GM23248 (cell line): Measurements from ENCODE around the gene PSG11. TPM values are rescaled to one million over a fixed set of nuclear protein-coding genes. Genes with fewer than 3 reads are reported as not detected.
"Not testable (repeated sequence)": the region's sequence is repeated elsewhere in the genome, so short reads cannot be mapped to it uniquely, and the experiment has no call there.

Source experiments
- DNase-seq: peaks from one replicate; pipeline ENCODE4 v3.0.0-alpha.2; 2015
- H2AFZ ChIP-seq: fragments of 200-600 bp; sonication (generic); 2 replicates; pipeline ENCODE4 v1.6.1; 2016; ENCODE audit warnings: antibody characterized with exemption
- H3F3A ChIP-seq: fragments of 200-600 bp; sonication (generic); 2 replicates; pipeline ENCODE4 v1.6.1; 2016; ENCODE audit warnings: mild to moderate bottlenecking, antibody characterized with exemption, mixed run types; ENCODE audit not compliant: insufficient read depth
- H3K27ac ChIP-seq: fragments of 200-600 bp; sonication (generic); 2 replicates; pipeline ENCODE4 v1.5.1; 2016; ENCODE audit warnings: mild to moderate bottlenecking
- H3K27me3 ChIP-seq: fragments of 200-600 bp; sonication (generic); replicated peaks from 2 replicates; pipeline ENCODE4 v1.6.1; 2016; ENCODE audit warnings: mild to moderate bottlenecking; ENCODE audit not compliant: insufficient read depth
- H3K36me3 ChIP-seq: fragments of 200-600 bp; sonication (generic); 2 replicates; pipeline ENCODE4 v1.6.1; 2016; ENCODE audit warnings: low read depth, mild to moderate bottlenecking
- H3K4me1 ChIP-seq: fragments of 200-600 bp; sonication (generic); 2 replicates; pipeline ENCODE4 v1.6.1; 2016; ENCODE audit warnings: mild to moderate bottlenecking; ENCODE audit not compliant: insufficient read depth
- H3K4me2 ChIP-seq: fragments of 200-600 bp; sonication (generic); one replicate; pipeline ENCODE4 v1.6.1; 2016; ENCODE audit warnings: mild to moderate bottlenecking; ENCODE audit not compliant: unreplicated experiment
- H3K4me3 ChIP-seq: fragments of 200-600 bp; sonication (generic); 2 replicates; pipeline ENCODE4 v1.5.1; 2016; ENCODE audit warnings: mild to moderate bottlenecking
- H3K79me2 ChIP-seq: fragments of 200-600 bp; sonication (generic); 2 replicates; pipeline ENCODE4 v1.6.1; 2016; ENCODE audit warnings: mild to moderate bottlenecking; ENCODE audit not compliant: insufficient read depth
- H3K9ac ChIP-seq: fragments of 200-600 bp; sonication (generic); 2 replicates; pipeline ENCODE4 v1.6.1; 2016; ENCODE audit warnings: mild to moderate bottlenecking
- H3K9me2 ChIP-seq: fragments of 200-600 bp; sonication (generic); 2 replicates; pipeline ENCODE4 v1.6.1; 2016; ENCODE audit warnings: mixed run types, mild to moderate bottlenecking, moderate library complexity; ENCODE audit not compliant: insufficient read depth
- H3K9me3 ChIP-seq: fragments of 200-600 bp; sonication (generic); one replicate; pipeline ENCODE4 v1.6.1; 2017; ENCODE audit warnings: low read depth
- H4K20me1 ChIP-seq: fragments of 200-600 bp; sonication (generic); 2 replicates; pipeline ENCODE4 v1.6.0; 2016; ENCODE audit not compliant: insufficient read depth
- EZH2 ChIP-seq: fragments of 200-600 bp; sonication (generic); IDR thresholded peaks from 2 replicates; pipeline ENCODE4 v1.6.1; 2018; ENCODE audit warnings: antibody characterized with exemption, mild to moderate bottlenecking; ENCODE audit not compliant: insufficient read depth, poor library complexity, severe bottlenecking
- EZH2phosphoT487 ChIP-seq: fragments of 200-600 bp; sonication (generic); IDR thresholded peaks from 2 replicates; pipeline ENCODE4 v1.6.1; 2018; ENCODE audit warnings: antibody characterized with exemption, moderate library complexity, mild to moderate bottlenecking, low read depth; ENCODE audit not compliant: insufficient read depth
- WGBS, 2 experiments: methylation state at CpG; one replicate each; pipeline ENCODE4 v1.1.6; 2015 to 2017; ENCODE audit warnings: low lambda C conversion rate in 2 of 2, low coverage in 1 of 2; ENCODE audit errors: missing lambda C conversion rate in 2 of 2; 5-methylcytosine and 5-hydroxymethylcytosine counted together
- in situ Hi-C: fragments of 300-500 bp; cut with MboI; formaldehyde crosslinking; loops from 2 replicates; pipeline ENCODE4 v1.15.0; 2020
- polyA plus RNA-seq: library from polyadenylated mRNA; unstranded; fragments of >200 nt; fragmentation: Nextera tagmentation; extraction: Ambion mirVana; gene quantifications from 2 replicates; pipeline ENCODE4 v1.2.1, GENCODE V29; 2016
- total RNA-seq: library from RNA; depleted of rRNA; stranded (reverse); fragments of >200 nt; shearing (Covaris generic); gene quantifications from 2 replicates; pipeline ENCODE4 v1.2.3, GENCODE V29; 2014

Gene PSG11
- total and polyA plus RNA-seq, 2 experiments from 2014 or later: 0.36 TPM; not detected in 1

DNA sequence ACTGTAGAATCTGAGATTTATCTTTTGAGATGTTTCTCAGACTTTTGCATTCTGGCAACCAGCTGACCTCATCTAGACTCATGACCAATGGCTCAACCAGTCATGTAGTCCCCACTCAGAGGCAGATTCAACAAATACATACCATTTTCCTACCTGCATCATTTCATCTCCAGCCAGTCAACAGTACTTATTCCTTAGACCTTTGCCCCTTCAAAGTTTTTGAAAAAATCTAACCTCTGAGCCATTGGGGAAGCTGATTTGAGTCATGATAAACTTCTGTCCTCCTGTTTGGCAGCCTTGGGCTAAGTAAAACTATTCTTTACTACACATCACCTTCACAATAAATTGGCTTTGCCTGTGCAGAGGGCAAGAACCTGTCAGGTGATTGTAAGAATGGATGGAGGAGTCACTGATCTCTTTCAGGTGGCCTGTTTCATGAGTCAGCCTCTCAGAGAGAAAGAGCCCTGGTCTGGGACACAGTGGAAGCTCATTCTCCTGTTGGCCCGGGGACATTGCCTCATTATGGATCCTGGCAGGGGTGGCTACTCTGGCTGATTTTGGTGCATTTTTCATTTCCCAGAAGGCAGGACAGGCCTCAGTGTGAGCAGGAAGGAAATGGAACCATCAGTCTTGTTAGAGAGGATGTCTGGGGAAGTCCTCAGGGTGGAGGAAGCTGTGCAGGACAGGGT, 17.4 kb upstream of the PSG11 start:
- H3K4me3 ChIP-seq, H4K20me1 ChIP-seq, H3K9me3 ChIP-seq, DNase-seq, H3F3A ChIP-seq, H3K4me2 ChIP-seq, H3K27ac ChIP-seq, H3K4me1 ChIP-seq, H2AFZ ChIP-seq, H3K79me2 ChIP-seq, H3K9me2 ChIP-seq, H3K27me3 ChIP-seq, in situ Hi-C loops, H3K36me3 ChIP-seq, H3K9ac ChIP-seq: not testable (repeated sequence)
- 87 to 95% methylated on average over 1 of the region's 1 CpG for WGBS, 2 experiments

DNA sequence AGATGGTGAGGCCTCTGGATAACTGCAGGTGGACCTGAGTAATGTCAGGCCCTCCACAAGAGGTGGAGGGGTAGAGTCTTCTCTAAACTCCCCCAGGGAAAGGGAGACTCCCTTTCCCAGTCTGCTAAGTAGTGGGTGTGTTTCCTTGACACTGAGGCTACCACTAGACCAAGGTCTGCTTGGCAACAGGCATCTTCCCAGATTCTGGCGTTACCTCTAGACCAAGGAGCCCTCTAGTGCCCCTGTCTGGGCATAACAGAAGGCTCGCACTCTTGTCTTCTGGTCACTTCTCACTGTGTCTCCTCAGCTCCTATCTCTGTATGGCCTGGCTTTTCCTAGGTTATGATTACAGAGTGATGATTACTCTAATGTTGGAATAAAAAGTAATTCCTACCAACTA, 5.4 kb upstream of the PSG11 start:
- H3K9me3 ChIP-seq: not testable (repeated sequence)
- DNase-seq: peak; percentile 59

GRCh38 chr19:43028866-43029265, 2.6 kb upstream of the PSG11 start:
- Histone ChIP-seq H3K4me2 (no peak overlapping the region), H3K79me2 (no peaks in the 10 kb centered on the region), H3K4me1 (peaks cover 11% of the 10 kb centered on the region), H3F3A (0 out of 2 replicates have a peak, but pooled peaks cover 2% of the 10 kb centered on the region), H3K27ac (no peak overlapping the region), H2AFZ (no peak overlapping the region), H3K4me3 (no peak overlapping the region), H3K36me3 (no peaks in the 10 kb centered on the region), H3K27me3 (no peaks in the 10 kb centered on the region), H4K20me1 (no peaks in the 10 kb centered on the region), H3K9ac (no peak overlapping the region), H3K9me3 (no peaks in the 10 kb centered on the region), H3K9me2 (no peaks in the 10 kb centered on the region)
- WGBS, 2 experiments: 88 to 92% methylated on average over 4 of the region's 4 CpGs
- TF ChIP-seq EZH2 (no peak), EZH2phosphoT487 (no peak)
- in situ Hi-C loops: no loop called here
- no peak for DNase-seq

More for the DNA sequence above, 5.4 kb upstream of the PSG11 start:
- H3K4me1 ChIP-seq, H3K9me2 ChIP-seq, H3K79me2 ChIP-seq, H4K20me1 ChIP-seq, in situ Hi-C loops, H3F3A ChIP-seq, H3K4me3 ChIP-seq, H3K36me3 ChIP-seq, H3K4me2 ChIP-seq, H3K27me3 ChIP-seq, H3K9ac ChIP-seq, H2AFZ ChIP-seq, H3K27ac ChIP-seq: not testable (repeated sequence)
- WGBS, 2 experiments: 69 to 78% methylated on average over 2 of the region's 2 CpGs

- H3K36me3 ChIP-seq, H3K4me2 ChIP-seq, H2AFZ ChIP-seq, H3K79me2 ChIP-seq, H3K9me3 ChIP-seq, H3K9ac ChIP-seq, H3K9me2 ChIP-seq, in situ Hi-C loops, H4K20me1 ChIP-seq, DNase-seq, H3K27ac ChIP-seq, H3K27me3 ChIP-seq, H3K4me3 ChIP-seq: not testable (repeated sequence)
- 65 to 69% methylated on average over 9 to 10 of the region's 10 CpGs for WGBS, 2 experiments
- H3K4me1 ChIP-seq: peaks cover 19% of the 10 kb centered on the region
- H3F3A ChIP-seq: peaks cover 11% of the 10 kb centered on the region; the same call in 1 of the 2 replicates
Observed at GRCh38 chr19:43027985-43028384, 1.7 kb upstream of the PSG11 start.

GRCh38 chr19:43027061-43027460, 792 bp upstream of the PSG11 start:
- H3K27ac ChIP-seq, H3K4me3 ChIP-seq, H3K27me3 ChIP-seq, H3K9ac ChIP-seq, H3K4me2 ChIP-seq, DNase-seq, H3K36me3 ChIP-seq, in situ Hi-C loops, H4K20me1 ChIP-seq, H3K79me2 ChIP-seq, H2AFZ ChIP-seq, H3K9me2 ChIP-seq, H3K9me3 ChIP-seq: not testable (repeated sequence)
- H3F3A ChIP-seq: peaks cover 12% of the 10 kb centered on the region; the same call in 1 of the 2 replicates
- 91 to 93% methylated on average over 8 of the region's 8 CpGs for WGBS, 2 experiments
- peaks cover 28% of the 10 kb centered on the region for H3K4me1 ChIP-seq
